ENCODE results near the gene LMAN2.

DNA sequence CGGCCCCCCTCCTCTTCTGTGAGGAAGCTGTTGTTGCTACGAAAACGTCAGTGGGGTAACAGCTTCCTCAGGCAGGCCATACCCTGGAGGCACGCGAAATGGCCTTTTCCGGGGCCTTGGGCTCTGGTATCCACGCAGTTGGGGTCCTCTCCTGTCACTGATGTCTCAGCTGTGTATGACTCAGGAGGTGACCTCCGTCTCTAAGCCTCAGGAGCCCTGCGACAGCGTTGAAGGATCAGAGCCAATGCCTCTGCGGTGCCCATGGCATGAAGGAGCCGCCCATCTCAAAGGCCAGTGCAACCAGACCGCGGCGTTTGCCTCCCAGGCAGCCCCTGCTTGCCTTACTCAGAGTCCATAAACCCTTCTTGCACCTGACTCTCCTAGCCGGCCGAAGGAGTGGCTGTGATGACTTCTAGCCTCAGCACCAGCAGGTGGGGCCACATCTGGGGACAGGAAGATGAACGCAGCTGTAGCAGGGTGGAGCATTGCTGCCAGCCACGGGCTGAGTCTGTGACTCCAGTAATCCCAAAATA, 38.8 kb downstream of the LMAN2 start:
- TF ChIP-seq, protein P1, sequence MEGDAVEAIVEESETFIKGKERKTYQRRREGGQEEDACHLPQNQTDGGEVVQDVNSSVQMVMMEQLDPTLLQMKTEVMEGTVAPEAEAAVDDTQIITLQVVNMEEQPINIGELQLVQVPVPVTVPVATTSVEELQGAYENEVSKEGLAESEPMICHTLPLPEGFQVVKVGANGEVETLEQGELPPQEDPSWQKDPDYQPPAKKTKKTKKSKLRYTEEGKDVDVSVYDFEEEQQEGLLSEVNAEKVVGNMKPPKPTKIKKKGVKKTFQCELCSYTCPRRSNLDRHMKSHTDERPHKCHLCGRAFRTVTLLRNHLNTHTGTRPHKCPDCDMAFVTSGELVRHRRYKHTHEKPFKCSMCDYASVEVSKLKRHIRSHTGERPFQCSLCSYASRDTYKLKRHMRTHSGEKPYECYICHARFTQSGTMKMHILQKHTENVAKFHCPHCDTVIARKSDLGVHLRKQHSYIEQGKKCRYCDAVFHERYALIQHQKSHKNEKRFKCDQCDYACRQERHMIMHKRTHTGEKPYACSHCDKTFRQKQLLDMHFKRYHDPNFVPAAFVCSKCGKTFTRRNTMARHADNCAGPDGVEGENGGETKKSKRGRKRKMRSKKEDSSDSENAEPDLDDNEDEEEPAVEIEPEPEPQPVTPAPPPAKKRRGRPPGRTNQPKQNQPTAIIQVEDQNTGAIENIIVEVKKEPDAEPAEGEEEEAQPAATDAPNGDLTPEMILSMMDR (IDR thresholded peaks at IDR 0.05; ENCODE audit: low read length), result peak; percentile 49
- no peak for TF ChIP-seq EZH2 (IDR thresholded peaks at IDR 0.05; ENCODE audit: borderline replicate concordance, low read length)
